ENCODE results near the gene PPP4R1.

DNA sequence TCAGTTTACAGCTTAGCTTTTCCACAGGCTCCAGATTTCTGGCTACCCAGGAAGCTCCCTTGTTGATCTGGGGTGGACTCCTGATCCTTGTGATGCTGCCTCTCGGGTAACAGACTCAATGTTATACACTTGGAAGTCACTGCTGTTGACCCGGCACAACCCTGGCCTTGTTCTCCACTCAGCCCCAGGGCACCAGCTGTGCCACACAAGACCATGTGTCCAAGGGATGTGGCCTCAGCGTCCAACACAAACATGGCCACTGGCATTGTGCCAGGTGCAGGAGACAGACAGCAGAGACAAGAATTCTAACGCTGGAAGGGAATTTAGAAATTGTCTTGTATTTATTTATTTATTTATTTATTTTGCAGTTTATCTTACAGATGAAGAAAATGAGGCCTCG is 39.0 kb upstream of the PPP4R1 start:
- TF ChIP-seq POLR2AphosphoS5 (IDR thresholded peaks at IDR 0.05; ENCODE audit: low read depth, low read length), result no peak
- TF ChIP-seq TAF1 (IDR thresholded peaks at IDR 0.05; ENCODE audit: borderline replicate concordance, low read depth, low read length), result no peak
